Immature natural killer cell (primary cell): ENCODE measurements around the gene MACF1. TPM values are rescaled to one million over a fixed set of nuclear protein-coding genes. Genes with fewer than 3 reads are reported as not detected.
A peak's percentile ranks its signal among the peaks of the same experiment; 100 is the strongest.
"Not testable (repeated sequence)": the region's sequence is repeated elsewhere in the genome, so short reads cannot be mapped to it uniquely, and the experiment has no call there.

Source experiments
- DNase-seq, 3 donors: peaks; one replicate each; pipeline ENCODE4 v3.0.0; 2022; ENCODE audit warnings: mixed read lengths in 1 of 3
- H3K27ac Mint-ChIP-seq, 6 donors: one replicate each; pipeline ENCODE4 v1.8.0; 2020; ENCODE audit warnings: mixed read lengths in 6 of 6, mild to moderate bottlenecking in 5 of 6, inconsistent platforms in 4 of 6, moderate library complexity in 3 of 6
- H3K27me3 Mint-ChIP-seq, 3 donors: one replicate each; pipeline ENCODE4 v1.8.0; 2020 to 2021; ENCODE audit warnings: low read depth in 3 of 3, mild to moderate bottlenecking in 3 of 3, mixed read lengths in 3 of 3, moderate library complexity in 3 of 3, inconsistent platforms in 1 of 3
- H3K36me3 Mint-ChIP-seq, 3 donors: one replicate each; pipeline ENCODE4 v1.8.0; 2020; ENCODE audit warnings: mixed read lengths in 3 of 3, inconsistent platforms in 2 of 3, mild to moderate bottlenecking in 2 of 3
- H3K4me1 Mint-ChIP-seq, 2 donors: one replicate each; pipeline ENCODE4 v1.8.0; 2020; ENCODE audit warnings: inconsistent platforms in 2 of 2, mild to moderate bottlenecking in 2 of 2, mixed read lengths in 2 of 2, moderate library complexity in 1 of 2
- H3K4me3 Mint-ChIP-seq, 5 donors: one replicate each; pipeline ENCODE4 v1.8.0; 2020; ENCODE audit warnings: mild to moderate bottlenecking in 5 of 5, mixed read lengths in 5 of 5, inconsistent platforms in 3 of 5, moderate library complexity in 3 of 5
- H3K9me3 Mint-ChIP-seq, 6 donors: one replicate each; pipeline ENCODE4 v1.8.0; 2020; ENCODE audit warnings: mild to moderate bottlenecking in 6 of 6, mixed read lengths in 6 of 6, inconsistent platforms in 4 of 6, moderate library complexity in 3 of 6
- polyA plus RNA-seq, 3 donors: library from polyadenylated mRNA; unstranded; fragments of 300-500 nt; fragmentation: Illumina TruSeq; gene quantifications; one replicate each; pipeline ENCODE4 v1.2.3, GENCODE V29; 2021

The MACF1 gene
- polyA plus RNA-seq, 3 donors from 2014 or later: 12.7 to 152 (median 12.9) TPM

GRCh38 chr1:39427912-39428311, 223.4 kb downstream of the MACF1 start:
- Mint-ChIP-seq H3K27me3 (peaks cover 0 to 2% (median 0%) of the 10 kb centered on the region in 3 donors), H3K4me3 (no peak overlapping the region), H3K4me1 (peaks cover 1 to 12% of the 10 kb centered on the region in 2 donors), H3K36me3 (peaks cover 18 to 63% (median 59%) of the 10 kb centered on the region in 3 donors), H3K9me3 (no peaks in the 10 kb centered on the region), H3K27ac (no peak overlapping the region)
- DNase-seq: no peak

- no peak for DNase-seq
- Mint-ChIP-seq H3K4me1 (peaks cover 1 to 6% of the 10 kb centered on the region in 2 donors), H3K27ac (peak overlapping the region in 3 of 6 donors; percentile 4 to 56 (median 13)), H3K36me3 (peaks cover 21 to 72% (median 58%) of the 10 kb centered on the region in 3 donors), H3K4me3 (no peak overlapping the region), H3K9me3 (no peaks in the 10 kb centered on the region), H3K27me3 (peaks cover 0 to 2% (median 0%) of the 10 kb centered on the region in 3 donors)
These were observed 227.4 kb downstream of the MACF1 start for GRCh38 chr1:39431927-39432326.

DNA sequence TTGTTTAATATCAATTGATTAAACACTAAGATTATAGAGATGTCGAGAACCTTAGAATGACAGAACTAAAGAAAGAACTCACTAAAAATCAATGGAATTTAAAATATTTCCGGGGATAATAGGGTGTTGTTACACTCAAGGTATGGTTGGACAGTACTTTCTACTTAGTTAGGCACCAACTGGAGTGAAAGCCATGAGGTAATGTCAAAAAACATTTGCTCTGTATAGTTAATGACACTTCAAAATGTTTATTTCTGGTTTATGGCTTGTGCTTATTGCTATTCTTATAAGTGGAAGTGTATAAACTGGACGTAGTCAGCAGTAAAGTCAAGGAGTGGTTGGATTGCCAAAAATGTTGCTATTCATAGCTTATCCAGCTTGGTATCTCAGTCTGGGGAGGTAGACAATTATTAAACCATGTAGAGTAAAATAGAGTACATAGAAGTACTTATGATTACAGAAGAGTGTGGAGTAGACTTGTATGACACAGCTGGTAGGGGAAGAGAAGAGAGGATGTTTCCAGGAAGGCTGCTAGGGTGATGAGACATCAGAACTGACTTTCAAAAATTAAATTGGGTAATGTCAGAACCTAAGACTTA, 230.4 kb downstream of the MACF1 start:
- H3K4me1 Mint-ChIP-seq: peaks cover 1 to 6% of the 10 kb centered on the region in 2 donors
- peaks cover 0 to 2% (median 0%) of the 10 kb centered on the region in 3 donors for H3K27me3 Mint-ChIP-seq
- peaks cover 19 to 62% (median 52%) of the 10 kb centered on the region in 3 donors for H3K36me3 Mint-ChIP-seq
- H3K9me3 Mint-ChIP-seq: no peaks in the 10 kb centered on the region
- DNase-seq: no peak
- peak overlapping the region in 4 of 6 donors; percentile 0 to 32 (median 20) for H3K27ac Mint-ChIP-seq
- H3K4me3 Mint-ChIP-seq: no peak overlapping the region

- no peak overlapping the region for H3K4me3 Mint-ChIP-seq
- peak overlapping the region in 4 of 6 donors; percentile 0 to 32 (median 18) for H3K27ac Mint-ChIP-seq
- peaks cover 0 to 6% (median 0%) of the 10 kb centered on the region in 3 donors for H3K27me3 Mint-ChIP-seq
- peaks cover 1 to 6% of the 10 kb centered on the region in 2 donors for H3K4me1 Mint-ChIP-seq
- no peaks in the 10 kb centered on the region for H3K9me3 Mint-ChIP-seq
- H3K36me3 Mint-ChIP-seq: peaks cover 19 to 60% (median 47%) of the 10 kb centered on the region in 3 donors
- DNase-seq: no peak
These were observed 231.1 kb downstream of the MACF1 start for GRCh38 chr1:39435597-39435996.

DNA sequence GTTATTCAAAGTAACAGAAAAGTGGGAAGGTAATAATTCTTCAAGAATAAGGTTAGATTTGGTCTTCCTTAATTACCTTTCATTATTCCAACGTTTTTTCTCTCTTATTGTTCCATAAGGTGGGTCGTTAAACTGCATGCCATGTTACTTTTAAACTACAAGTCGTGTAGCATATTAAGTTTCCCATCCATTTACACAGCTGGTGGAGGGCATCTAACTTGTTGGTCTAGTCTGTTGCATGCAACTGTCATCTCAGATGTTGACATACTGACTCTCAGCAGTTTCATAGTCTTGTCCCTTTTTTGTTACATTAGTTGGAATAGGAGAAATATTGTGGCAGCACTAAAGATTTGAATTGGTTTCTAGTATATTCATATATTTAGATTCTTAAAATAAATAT, 232.3 kb downstream of the MACF1 start:
- Mint-ChIP-seq H3K9me3 (no peaks in the 10 kb centered on the region), H3K27ac (peak overlapping the region in 4 of 6 donors; percentile 15 to 54 (median 24)), H3K36me3 (peaks cover 29 to 60% (median 48%) of the 10 kb centered on the region in 3 donors), H3K4me1 (peaks cover 1 to 6% of the 10 kb centered on the region in 2 donors), H3K27me3 (peaks cover 0 to 6% (median 0%) of the 10 kb centered on the region in 3 donors), H3K4me3 (no peak overlapping the region)
- no peak for DNase-seq

DNA sequence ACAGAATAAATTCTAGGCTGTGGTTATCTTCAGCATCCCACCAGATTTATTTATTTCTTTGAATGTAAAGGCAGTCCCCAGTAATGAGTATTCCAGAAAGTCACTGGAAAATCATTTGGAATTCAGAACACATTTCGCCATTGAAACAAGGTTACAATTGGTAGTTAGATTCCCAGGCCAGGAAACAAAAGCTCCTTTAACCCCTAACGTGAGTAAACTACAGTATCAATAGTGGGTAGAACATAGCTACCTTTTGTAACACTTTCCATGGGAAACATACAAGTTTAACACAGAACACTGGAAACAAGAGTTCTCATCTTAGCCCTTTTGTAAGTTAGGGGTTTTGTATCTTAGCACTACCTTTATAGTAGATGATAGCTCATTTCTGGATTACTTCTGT, 233.5 kb downstream of the MACF1 start:
- H3K4me1 Mint-ChIP-seq: peaks cover 0 to 6% of the 10 kb centered on the region in 2 donors
- DNase-seq: no peak
- H3K36me3 Mint-ChIP-seq: peaks cover 34 to 62% (median 51%) of the 10 kb centered on the region in 3 donors
- H3K4me3 Mint-ChIP-seq: no peak overlapping the region
- no peak overlapping the region for H3K27ac Mint-ChIP-seq
- H3K9me3 Mint-ChIP-seq: no peaks in the 10 kb centered on the region
- H3K27me3 Mint-ChIP-seq: peaks cover 0 to 4% (median 0%) of the 10 kb centered on the region in 3 donors

DNA sequence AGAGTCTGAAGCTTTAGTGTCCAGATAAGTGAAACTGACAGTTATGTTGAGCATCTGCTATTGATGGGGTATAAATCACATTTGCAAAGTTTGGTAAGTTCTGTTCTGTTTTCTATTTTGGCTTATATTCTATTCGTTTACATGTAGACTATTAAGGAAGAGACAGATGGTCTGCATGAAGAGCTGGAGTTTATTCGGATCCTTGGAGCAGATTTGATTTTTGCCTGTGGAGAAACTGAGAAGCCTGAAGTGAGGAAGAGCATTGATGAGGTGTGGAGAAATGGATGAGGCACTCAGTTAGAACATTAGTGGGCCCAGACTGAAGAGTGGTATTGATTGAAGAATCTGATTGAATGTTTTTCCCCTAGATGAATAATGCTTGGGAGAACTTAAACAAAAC, 236.4 kb downstream of the MACF1 start:
- H3K4me3 Mint-ChIP-seq: no peak overlapping the region
- H3K27me3 Mint-ChIP-seq: peaks cover 0 to 4% (median 0%) of the 10 kb centered on the region in 3 donors
- H3K27ac Mint-ChIP-seq: peak overlapping the region in 4 of 6 donors; percentile 1 to 84 (median 25)
- peaks cover 0 to 6% of the 10 kb centered on the region in 2 donors for H3K4me1 Mint-ChIP-seq
- H3K9me3 Mint-ChIP-seq: no peaks in the 10 kb centered on the region
- no peak for DNase-seq
- peaks cover 41 to 65% (median 58%) of the 10 kb centered on the region in 3 donors for H3K36me3 Mint-ChIP-seq

GRCh38 chr1:39441797-39442196, 237.3 kb downstream of the MACF1 start:
- peaks cover 0 to 4% (median 0%) of the 10 kb centered on the region in 3 donors for H3K27me3 Mint-ChIP-seq
- H3K9me3 Mint-ChIP-seq: no peaks in the 10 kb centered on the region
- no peak for DNase-seq
- peaks cover 37 to 57% (median 48%) of the 10 kb centered on the region in 3 donors for H3K36me3 Mint-ChIP-seq
- H3K4me1 Mint-ChIP-seq: no peaks in the 10 kb centered on the region
- no peak overlapping the region for H3K4me3 Mint-ChIP-seq
- peak overlapping the region in 2 of 6 donors; percentile 5 to 68 for H3K27ac Mint-ChIP-seq

GRCh38 chr1:39445573-39445972, 241.1 kb downstream of the MACF1 start:
- Mint-ChIP-seq H3K9me3 (no peaks in the 10 kb centered on the region), H3K27me3 (no peaks in the 10 kb centered on the region), H3K4me1 (no peaks in the 10 kb centered on the region), H3K27ac (no peak overlapping the region), H3K36me3 (peaks cover 32 to 71% (median 49%) of the 10 kb centered on the region in 3 donors), H3K4me3 (no peak overlapping the region)
- no peak for DNase-seq

GRCh38 chr1:39446986-39447567, 242.6 kb downstream of the MACF1 start:
- Mint-ChIP-seq H3K27ac (peak overlapping the region in 4 of 6 donors; percentile 12 to 55 (median 27)), H3K4me3 (no peak overlapping the region), H3K27me3 (peaks cover 0 to 2% (median 0%) of the 10 kb centered on the region in 3 donors), H3K9me3 (no peaks in the 10 kb centered on the region), H3K4me1 (no peaks in the 10 kb centered on the region), H3K36me3 (peaks cover 23 to 71% (median 50%) of the 10 kb centered on the region in 3 donors)
- no peak for DNase-seq

GRCh38 chr1:39450041-39450440, 245.5 kb downstream of the MACF1 start:
- H3K4me1 Mint-ChIP-seq, H3K4me3 Mint-ChIP-seq, DNase-seq, H3K9me3 Mint-ChIP-seq, H3K27me3 Mint-ChIP-seq, H3K27ac Mint-ChIP-seq: not testable (repeated sequence)
- H3K36me3 Mint-ChIP-seq: peaks cover 19 to 71% (median 29%) of the 10 kb centered on the region in 3 donors

DNA sequence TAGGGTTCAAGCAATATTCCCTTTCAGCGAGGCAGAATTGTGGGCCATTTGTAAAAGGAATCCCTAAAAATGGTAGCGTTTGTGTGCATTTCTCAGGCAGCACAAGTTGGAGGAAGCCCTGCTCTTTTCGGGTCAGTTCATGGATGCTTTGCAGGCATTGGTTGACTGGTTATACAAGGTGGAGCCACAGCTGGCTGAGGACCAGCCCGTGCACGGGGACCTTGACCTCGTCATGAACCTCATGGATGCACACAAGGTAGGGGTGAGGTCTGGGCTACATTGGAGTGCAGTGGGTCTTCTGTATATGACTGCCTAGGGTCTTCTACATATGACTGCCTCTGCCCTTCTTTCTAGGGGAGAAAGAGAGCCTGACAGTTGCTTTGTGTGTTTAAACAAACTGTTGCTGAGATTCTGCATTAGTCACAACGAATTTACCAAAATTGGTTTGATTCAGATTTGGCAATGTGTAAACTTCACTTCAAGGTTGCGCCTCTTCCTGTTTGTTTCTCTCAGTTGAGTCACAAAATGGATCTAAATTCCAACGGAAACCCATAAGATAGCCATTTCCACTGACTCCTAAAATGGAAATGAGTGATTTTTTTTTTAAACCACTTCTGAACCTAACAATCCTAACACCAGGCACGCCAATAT, 246.6 kb downstream of the MACF1 start:
- no peaks in the 10 kb centered on the region for H3K9me3 Mint-ChIP-seq
- H3K27me3 Mint-ChIP-seq: peaks cover 0 to 6% (median 0%) of the 10 kb centered on the region in 3 donors
- no peaks in the 10 kb centered on the region for H3K4me1 Mint-ChIP-seq
- no peak overlapping the region for H3K4me3 Mint-ChIP-seq
- no peak for DNase-seq
- peak overlapping the region in 2 of 6 donors; percentile 34 to 79 for H3K27ac Mint-ChIP-seq
- H3K36me3 Mint-ChIP-seq: peaks cover 21 to 74% (median 25%) of the 10 kb centered on the region in 3 donors

- Mint-ChIP-seq H3K36me3 (peaks cover 28 to 82% (median 32%) of the 10 kb centered on the region in 3 donors), H3K4me1 (no peaks in the 10 kb centered on the region), H3K27ac (peak overlapping the region in 2 of 6 donors; percentile 10 to 23), H3K9me3 (no peaks in the 10 kb centered on the region), H3K27me3 (peaks cover 0 to 8% (median 2%) of the 10 kb centered on the region in 3 donors), H3K4me3 (no peak overlapping the region)
- DNase-seq: no peak
These were observed 247.6 kb downstream of the MACF1 start for GRCh38 chr1:39452081-39452480.

DNA sequence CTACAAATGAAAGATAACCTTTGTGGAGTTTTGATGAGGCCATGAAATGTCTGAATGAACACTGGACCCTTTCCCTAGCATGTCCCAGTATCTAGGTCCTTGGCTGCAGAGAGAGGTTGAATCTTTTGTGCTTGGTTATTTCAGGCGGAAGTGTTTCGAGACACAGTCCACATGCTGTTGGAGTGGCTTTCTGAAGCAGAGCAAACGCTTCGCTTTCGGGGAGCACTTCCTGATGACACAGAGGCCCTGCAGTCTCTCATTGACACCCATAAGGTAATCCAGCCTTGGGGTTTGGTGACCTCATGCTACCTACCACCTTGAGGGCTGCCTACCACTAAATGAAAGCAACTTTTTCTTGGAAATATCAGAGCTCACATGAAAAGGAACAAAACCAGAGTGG, 248.0 kb downstream of the MACF1 start:
- Mint-ChIP-seq H3K36me3 (peaks cover 31 to 82% (median 32%) of the 10 kb centered on the region in 3 donors), H3K4me3 (no peak overlapping the region), H3K9me3 (no peaks in the 10 kb centered on the region), H3K27ac (no peak overlapping the region), H3K4me1 (no peaks in the 10 kb centered on the region), H3K27me3 (peaks cover 0 to 8% (median 2%) of the 10 kb centered on the region in 3 donors)
- DNase-seq: no peak
